Breast epithelium (tissue), 3 donors: Measurements from ENCODE around the gene SERPINB8.

Source experiments
- POLR2AphosphoS5 ChIP-seq, 3 donors: sonication (generic); formaldehyde crosslinking; IDR thresholded peaks; one replicate each; pipeline ENCODE4 v1.6.1; 2017; ENCODE audit warnings: antibody characterized with exemption in 3 of 3
- TF ChIP-seq, protein P1 (sequence below), 3 donors: fragments of 450-650 bp; IDR thresholded peaks; one replicate each; pipeline ENCODE4 v1.5.1; 2016 to 2017; ENCODE audit warnings: antibody characterized with exemption in 3 of 3, mild to moderate bottlenecking in 3 of 3, moderate library complexity in 3 of 3

DNA sequence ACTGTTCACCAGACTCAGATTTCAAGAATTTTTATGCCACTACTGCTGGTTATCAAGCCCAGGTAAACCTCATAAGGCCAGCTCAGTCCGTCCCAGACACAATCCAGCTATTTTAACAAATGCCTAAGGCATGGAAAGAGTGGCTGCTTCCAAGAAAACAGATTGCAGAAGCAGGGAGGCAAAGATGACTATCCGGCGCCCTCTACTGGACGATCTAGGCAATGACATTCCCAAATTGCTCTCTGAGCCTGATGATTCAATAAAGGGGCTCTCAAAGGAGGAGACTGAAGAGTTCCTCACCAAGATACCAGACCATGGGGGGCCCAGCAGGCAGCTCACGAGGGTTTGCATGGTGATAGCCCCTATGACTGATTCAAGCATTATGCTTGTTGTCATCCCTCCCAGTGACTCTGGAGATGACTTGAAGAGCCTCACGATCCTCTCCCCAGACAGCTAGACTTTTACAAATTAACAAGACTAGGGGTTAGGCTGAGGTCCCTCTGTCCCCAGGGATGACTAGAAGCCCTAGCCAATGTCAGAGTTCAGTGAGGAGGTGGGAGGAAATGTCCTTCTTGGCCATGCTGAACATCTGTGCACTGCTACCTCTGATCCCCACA lies 25.0 kb downstream of the SERPINB8 start:
- TF ChIP-seq, protein P1, sequence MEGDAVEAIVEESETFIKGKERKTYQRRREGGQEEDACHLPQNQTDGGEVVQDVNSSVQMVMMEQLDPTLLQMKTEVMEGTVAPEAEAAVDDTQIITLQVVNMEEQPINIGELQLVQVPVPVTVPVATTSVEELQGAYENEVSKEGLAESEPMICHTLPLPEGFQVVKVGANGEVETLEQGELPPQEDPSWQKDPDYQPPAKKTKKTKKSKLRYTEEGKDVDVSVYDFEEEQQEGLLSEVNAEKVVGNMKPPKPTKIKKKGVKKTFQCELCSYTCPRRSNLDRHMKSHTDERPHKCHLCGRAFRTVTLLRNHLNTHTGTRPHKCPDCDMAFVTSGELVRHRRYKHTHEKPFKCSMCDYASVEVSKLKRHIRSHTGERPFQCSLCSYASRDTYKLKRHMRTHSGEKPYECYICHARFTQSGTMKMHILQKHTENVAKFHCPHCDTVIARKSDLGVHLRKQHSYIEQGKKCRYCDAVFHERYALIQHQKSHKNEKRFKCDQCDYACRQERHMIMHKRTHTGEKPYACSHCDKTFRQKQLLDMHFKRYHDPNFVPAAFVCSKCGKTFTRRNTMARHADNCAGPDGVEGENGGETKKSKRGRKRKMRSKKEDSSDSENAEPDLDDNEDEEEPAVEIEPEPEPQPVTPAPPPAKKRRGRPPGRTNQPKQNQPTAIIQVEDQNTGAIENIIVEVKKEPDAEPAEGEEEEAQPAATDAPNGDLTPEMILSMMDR (IDR thresholded peaks at IDR 0.05) = peak; percentile 39 to 75 (median 63)
- no peak for TF ChIP-seq POLR2AphosphoS5 (IDR thresholded peaks at IDR 0.05)
